Astrocyte (in vitro differentiated cells and primary cell): ENCODE results near the gene FXR1. TPM values are rescaled to one million over a fixed set of nuclear protein-coding genes. Genes with fewer than 3 reads are reported as not detected.

Experiments used
- DNase-seq: peaks from one replicate; pipeline ENCODE4 v3.0.0-alpha.2; 2010; ENCODE audit warnings: low read depth
- FAIRE-seq: peaks from 2 replicates; lab custom pipeline; 2011; peaks lifted over from hg19 to GRCh38; lab: Jason Lieb, UNC
- H2AFZ ChIP-seq: 2 replicates; pipeline ENCODE4 v1.6.0; 2012; ENCODE audit warnings: low read depth, low read length, inconsistent platforms
- H3K27ac ChIP-seq: 2 replicates; pipeline ENCODE4 v1.5.1; 2011; ENCODE audit warnings: low read depth, low read length, inconsistent platforms
- H3K27me3 ChIP-seq: 2 replicates; pipeline ENCODE4 v1.6.0; 2011; ENCODE audit warnings: low read length, inconsistent platforms; ENCODE audit not compliant: insufficient read depth
- H3K36me3 ChIP-seq: 2 replicates; pipeline ENCODE4 v1.5.1; 2011; ENCODE audit warnings: low read length, inconsistent platforms; ENCODE audit not compliant: insufficient read depth
- H3K4me1 ChIP-seq: 2 replicates; pipeline ENCODE4 v1.5.1; 2011; ENCODE audit warnings: low read length, inconsistent platforms; ENCODE audit not compliant: insufficient read depth
- H3K4me2 ChIP-seq: 2 replicates; pipeline ENCODE4 v1.6.0; 2012; ENCODE audit warnings: low read length, inconsistent platforms
- H3K4me3 ChIP-seq: 2 replicates; pipeline ENCODE4 v1.5.1; 2011; ENCODE audit warnings: low read depth, mild to moderate bottlenecking, low read length, inconsistent platforms; ENCODE audit not compliant: insufficient read depth
- H3K79me2 ChIP-seq: 2 replicates; pipeline ENCODE4 v1.6.0; 2012; ENCODE audit warnings: mild to moderate bottlenecking, low read length, inconsistent platforms; ENCODE audit not compliant: insufficient read depth
- H3K9ac ChIP-seq: 2 replicates; pipeline ENCODE4 v1.6.0; 2012; ENCODE audit warnings: mild to moderate bottlenecking, low read length, inconsistent platforms
- H3K9me3 ChIP-seq: 2 replicates; pipeline ENCODE4 v1.5.1; 2012; ENCODE audit warnings: low read depth, mild to moderate bottlenecking, low read length, inconsistent platforms; ENCODE audit not compliant: insufficient read depth
- H4K20me1 ChIP-seq: 2 replicates; pipeline ENCODE4 v1.6.0; 2012; ENCODE audit warnings: low read length, inconsistent platforms; ENCODE audit not compliant: insufficient read depth
- H3K27ac Mint-ChIP-seq: one replicate; pipeline ENCODE4 v1.8.0; 2021; ENCODE audit warnings: mild to moderate bottlenecking, mixed read lengths; ENCODE audit not compliant: unreplicated experiment
- H3K27me3 Mint-ChIP-seq: one replicate; pipeline ENCODE4 v1.8.0; 2021; ENCODE audit warnings: low read depth, mixed read lengths; ENCODE audit not compliant: unreplicated experiment
- H3K36me3 Mint-ChIP-seq: one replicate; pipeline ENCODE4 v1.8.0; 2021; ENCODE audit warnings: low read depth, mixed read lengths; ENCODE audit not compliant: unreplicated experiment
- H3K4me1 Mint-ChIP-seq: one replicate; pipeline ENCODE4 v1.8.0; 2021; ENCODE audit warnings: low read depth, mixed read lengths; ENCODE audit not compliant: unreplicated experiment
- H3K4me3 Mint-ChIP-seq: one replicate; pipeline ENCODE4 v1.8.0; 2021; ENCODE audit warnings: mild to moderate bottlenecking, moderate library complexity, mixed read lengths; ENCODE audit not compliant: unreplicated experiment
- H3K9me3 Mint-ChIP-seq: one replicate; pipeline ENCODE4 v1.8.0; 2021; ENCODE audit warnings: mild to moderate bottlenecking, mixed read lengths; ENCODE audit not compliant: unreplicated experiment
- EZH2 ChIP-seq: IDR thresholded peaks from 2 replicates; pipeline ENCODE4 v1.6.1; 2012; ENCODE audit warnings: mild to moderate bottlenecking, low read length, inconsistent platforms; ENCODE audit not compliant: insufficient read depth
- total RNA-seq: library from RNA; stranded (reverse); gene quantifications from 2 replicates; pipeline ENCODE4 v1.2.1, GENCODE V29; 2021
- TF ChIP-seq, protein P1 (sequence below): IDR thresholded peaks from 2 replicates; pipeline ENCODE4 v1.5.1; 2011; ENCODE audit warnings: low read depth, mild to moderate bottlenecking, inconsistent platforms, low read length, moderate library complexity; ENCODE audit not compliant: insufficient read depth

Gene FXR1
- total RNA-seq, 1 donor from 2014 or later, result 173 TPM

- FAIRE-seq (no peak), DNase-seq (no peak)
- H3K9me3 ChIP-seq, result no peaks in the 10 kb centered on the region
- TF ChIP-seq EZH2, result no peak
- TF ChIP-seq, protein P1, sequence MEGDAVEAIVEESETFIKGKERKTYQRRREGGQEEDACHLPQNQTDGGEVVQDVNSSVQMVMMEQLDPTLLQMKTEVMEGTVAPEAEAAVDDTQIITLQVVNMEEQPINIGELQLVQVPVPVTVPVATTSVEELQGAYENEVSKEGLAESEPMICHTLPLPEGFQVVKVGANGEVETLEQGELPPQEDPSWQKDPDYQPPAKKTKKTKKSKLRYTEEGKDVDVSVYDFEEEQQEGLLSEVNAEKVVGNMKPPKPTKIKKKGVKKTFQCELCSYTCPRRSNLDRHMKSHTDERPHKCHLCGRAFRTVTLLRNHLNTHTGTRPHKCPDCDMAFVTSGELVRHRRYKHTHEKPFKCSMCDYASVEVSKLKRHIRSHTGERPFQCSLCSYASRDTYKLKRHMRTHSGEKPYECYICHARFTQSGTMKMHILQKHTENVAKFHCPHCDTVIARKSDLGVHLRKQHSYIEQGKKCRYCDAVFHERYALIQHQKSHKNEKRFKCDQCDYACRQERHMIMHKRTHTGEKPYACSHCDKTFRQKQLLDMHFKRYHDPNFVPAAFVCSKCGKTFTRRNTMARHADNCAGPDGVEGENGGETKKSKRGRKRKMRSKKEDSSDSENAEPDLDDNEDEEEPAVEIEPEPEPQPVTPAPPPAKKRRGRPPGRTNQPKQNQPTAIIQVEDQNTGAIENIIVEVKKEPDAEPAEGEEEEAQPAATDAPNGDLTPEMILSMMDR, result no peak
- H3K27me3 Mint-ChIP-seq, result no peaks in the 10 kb centered on the region
- H2AFZ ChIP-seq, result no peak overlapping the region
- H3K36me3 Mint-ChIP-seq, result peaks cover 2% of the 10 kb centered on the region
- peaks cover 6% of the 10 kb centered on the region for H4K20me1 ChIP-seq
- no peaks in the 10 kb centered on the region for H3K4me1 Mint-ChIP-seq
- no peak overlapping the region for H3K27ac ChIP-seq
- peaks cover 4% of the 10 kb centered on the region for H3K79me2 ChIP-seq
- no peaks in the 10 kb centered on the region for H3K4me1 ChIP-seq
- no peak overlapping the region for H3K4me3 Mint-ChIP-seq
- no peaks in the 10 kb centered on the region for H3K9me3 Mint-ChIP-seq
- H3K27ac Mint-ChIP-seq, result no peak overlapping the region
- no peak overlapping the region for H3K4me2 ChIP-seq
- no peak overlapping the region for H3K4me3 ChIP-seq
- no peak overlapping the region for H3K9ac ChIP-seq
- peaks cover 23% of the 10 kb centered on the region for H3K36me3 ChIP-seq
- H3K27me3 ChIP-seq, result no peaks in the 10 kb centered on the region
Observed at GRCh38 chr3:180973543-180973942, 61.1 kb downstream of the FXR1 start.

GRCh38 chr3:180974286-180974685 is 61.8 kb downstream of the FXR1 start:
- no peak overlapping the region for H3K27ac Mint-ChIP-seq
- H3K4me1 ChIP-seq, result no peaks in the 10 kb centered on the region
- no peaks in the 10 kb centered on the region for H3K27me3 Mint-ChIP-seq
- no peaks in the 10 kb centered on the region for H3K27me3 ChIP-seq
- no peak overlapping the region for H2AFZ ChIP-seq
- no peak overlapping the region for H3K9ac ChIP-seq
- no peak for DNase-seq
- no peak overlapping the region for H3K27ac ChIP-seq
- peaks cover 16% of the 10 kb centered on the region for H3K36me3 ChIP-seq
- peaks cover 2% of the 10 kb centered on the region for H3K36me3 Mint-ChIP-seq
- no peak for FAIRE-seq
- H3K9me3 Mint-ChIP-seq, result no peaks in the 10 kb centered on the region
- TF ChIP-seq, protein P1, result no peak
- TF ChIP-seq EZH2, result no peak
- no peak overlapping the region for H3K4me3 ChIP-seq
- H4K20me1 ChIP-seq, result peaks cover 6% of the 10 kb centered on the region
- no peaks in the 10 kb centered on the region for H3K9me3 ChIP-seq
- no peak overlapping the region for H3K4me2 ChIP-seq
- H3K79me2 ChIP-seq, result peaks cover 4% of the 10 kb centered on the region
- H3K4me3 Mint-ChIP-seq, result no peak overlapping the region
- no peaks in the 10 kb centered on the region for H3K4me1 Mint-ChIP-seq

DNA sequence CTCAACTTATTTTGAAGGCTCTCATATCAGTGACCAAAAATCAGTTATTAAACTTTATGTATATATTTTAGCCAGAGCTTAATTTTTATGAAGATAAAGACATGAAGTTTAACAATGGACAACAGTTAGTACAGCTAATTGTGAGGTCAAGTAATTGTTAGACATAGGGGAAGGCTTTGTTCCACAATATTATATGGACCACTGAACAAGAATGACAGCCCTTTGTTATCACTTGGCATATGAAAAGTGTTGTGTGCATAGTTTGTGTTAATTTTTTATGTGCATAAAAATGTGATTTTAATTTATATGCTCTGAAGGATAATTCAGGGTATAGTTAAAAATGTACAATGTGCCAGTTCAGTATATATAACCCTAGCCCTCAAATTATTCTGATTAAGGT is 65.0 kb downstream of the FXR1 start:
- no peak overlapping the region for H3K27ac Mint-ChIP-seq
- H3K4me3 Mint-ChIP-seq, result no peak overlapping the region
- Histone ChIP-seq H3K4me2 (no peak overlapping the region), H3K36me3 (peaks cover 9% of the 10 kb centered on the region), H3K4me3 (no peak overlapping the region), H3K79me2 (no peaks in the 10 kb centered on the region), H3K9me3 (no peaks in the 10 kb centered on the region), H3K27me3 (no peaks in the 10 kb centered on the region), H3K27ac (no peak overlapping the region), H4K20me1 (peaks cover 6% of the 10 kb centered on the region), H3K9ac (no peak overlapping the region), H3K4me1 (no peaks in the 10 kb centered on the region), H2AFZ (no peak overlapping the region)
- no peaks in the 10 kb centered on the region for H3K27me3 Mint-ChIP-seq
- no peaks in the 10 kb centered on the region for H3K9me3 Mint-ChIP-seq
- H3K4me1 Mint-ChIP-seq, result peaks cover 7% of the 10 kb centered on the region
- no peak for TF ChIP-seq EZH2
- TF ChIP-seq, protein P1, result no peak
- DNase-seq (no peak), FAIRE-seq (no peak)
- H3K36me3 Mint-ChIP-seq, result peaks cover 2% of the 10 kb centered on the region
